ENCODE measurements around the gene ATG5. TPM values are rescaled to one million over a fixed set of nuclear protein-coding genes. Genes with fewer than 3 reads are reported as not detected.

ATG5 gene
- total RNA-seq = 10 to 100 TPM; 25.3 to 47.8 (median 35.2) TPM

DNA sequence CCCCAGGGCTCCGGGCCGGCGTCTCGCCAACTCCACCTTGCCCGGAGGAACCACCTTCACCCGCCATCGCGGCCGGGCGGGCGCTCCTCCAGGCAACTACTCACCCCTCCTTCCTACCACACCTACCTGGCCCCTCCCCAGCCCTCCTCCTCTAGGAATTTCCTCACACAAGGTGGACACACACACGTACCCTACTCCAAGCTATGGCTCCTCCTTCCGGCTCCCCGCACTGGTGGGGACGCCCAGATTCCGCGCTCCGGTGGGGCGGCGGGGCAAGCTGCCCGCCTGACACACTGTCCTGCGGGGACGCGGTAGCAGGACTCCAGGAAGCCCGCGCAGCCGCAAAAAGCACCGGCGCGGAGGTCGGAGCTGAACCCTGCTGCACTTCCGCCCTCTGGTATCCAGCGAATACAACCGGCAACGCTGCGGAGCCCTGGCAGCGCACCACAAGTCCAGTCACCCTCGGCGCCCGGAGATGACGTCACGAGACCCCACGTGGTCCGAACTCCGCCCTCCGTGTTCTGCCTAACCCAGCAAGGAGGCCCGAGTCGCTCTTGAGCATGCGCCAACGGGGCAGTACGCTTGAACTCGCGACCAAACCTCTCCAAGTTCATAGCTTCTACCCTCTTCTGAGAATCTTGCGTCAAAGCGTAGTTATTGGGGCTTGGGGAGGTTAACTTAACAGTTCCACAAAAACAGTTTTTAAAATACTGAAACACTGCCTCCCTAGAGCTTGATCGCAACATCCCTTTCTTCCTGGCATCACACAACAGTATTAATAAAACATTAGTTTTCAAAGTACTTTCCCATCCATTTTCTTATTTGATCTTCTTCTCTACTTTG, at the start of gene ATG5:
TSS of gene ATG5 (minus strand) at position 425 of the 843 bp plus-strand sequence. CDS start 9,552 bp downstream, outside the sequence.
- intact Hi-C loops (cut with DNase I) = loop anchor here (10.0 kb wide), 2 partner anchors 331 to 1461 kb away; no protein-coding TSS in a partner anchor
- peak; percentile 100 for DNase-seq (ENCODE audit: extremely low spot score)
- Histone ChIP-seq H3K36me3 (no peaks in the 10 kb centered on the region), H3K27ac (replicated peaks in 1 of 4) (peak within 1 kb of the TSS; percentile 88 to 92 (median 90)), H3K27me3 (peaks cover 0 to 7% (median 0%) of the 10 kb centered on the region in 4 donors), H3K9me3 (no peaks in the 10 kb centered on the region), H3K4me3 (peak within 1 kb of the TSS; percentile 87 to 90 (median 88)), H3K4me1 (peaks cover 11 to 19% (median 13%) of the 10 kb centered on the region in 4 donors)
- TF ChIP-seq, protein P1, sequence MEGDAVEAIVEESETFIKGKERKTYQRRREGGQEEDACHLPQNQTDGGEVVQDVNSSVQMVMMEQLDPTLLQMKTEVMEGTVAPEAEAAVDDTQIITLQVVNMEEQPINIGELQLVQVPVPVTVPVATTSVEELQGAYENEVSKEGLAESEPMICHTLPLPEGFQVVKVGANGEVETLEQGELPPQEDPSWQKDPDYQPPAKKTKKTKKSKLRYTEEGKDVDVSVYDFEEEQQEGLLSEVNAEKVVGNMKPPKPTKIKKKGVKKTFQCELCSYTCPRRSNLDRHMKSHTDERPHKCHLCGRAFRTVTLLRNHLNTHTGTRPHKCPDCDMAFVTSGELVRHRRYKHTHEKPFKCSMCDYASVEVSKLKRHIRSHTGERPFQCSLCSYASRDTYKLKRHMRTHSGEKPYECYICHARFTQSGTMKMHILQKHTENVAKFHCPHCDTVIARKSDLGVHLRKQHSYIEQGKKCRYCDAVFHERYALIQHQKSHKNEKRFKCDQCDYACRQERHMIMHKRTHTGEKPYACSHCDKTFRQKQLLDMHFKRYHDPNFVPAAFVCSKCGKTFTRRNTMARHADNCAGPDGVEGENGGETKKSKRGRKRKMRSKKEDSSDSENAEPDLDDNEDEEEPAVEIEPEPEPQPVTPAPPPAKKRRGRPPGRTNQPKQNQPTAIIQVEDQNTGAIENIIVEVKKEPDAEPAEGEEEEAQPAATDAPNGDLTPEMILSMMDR (IDR thresholded peaks at IDR 0.05) = peak in 1 of 3 experiments; percentile 36
- TF ChIP-seq POLR2AphosphoS5 (IDR thresholded peaks at IDR 0.05) (peak; percentile 91 to 98), EP300 (IDR thresholded peaks at IDR 0.05) (no peak), POLR2A (IDR thresholded peaks at IDR 0.05; ENCODE audit: low read depth) (peak; percentile 56)
- 5% methylated on average over 18 of the region's 56 CpGs for WGBS

DNA sequence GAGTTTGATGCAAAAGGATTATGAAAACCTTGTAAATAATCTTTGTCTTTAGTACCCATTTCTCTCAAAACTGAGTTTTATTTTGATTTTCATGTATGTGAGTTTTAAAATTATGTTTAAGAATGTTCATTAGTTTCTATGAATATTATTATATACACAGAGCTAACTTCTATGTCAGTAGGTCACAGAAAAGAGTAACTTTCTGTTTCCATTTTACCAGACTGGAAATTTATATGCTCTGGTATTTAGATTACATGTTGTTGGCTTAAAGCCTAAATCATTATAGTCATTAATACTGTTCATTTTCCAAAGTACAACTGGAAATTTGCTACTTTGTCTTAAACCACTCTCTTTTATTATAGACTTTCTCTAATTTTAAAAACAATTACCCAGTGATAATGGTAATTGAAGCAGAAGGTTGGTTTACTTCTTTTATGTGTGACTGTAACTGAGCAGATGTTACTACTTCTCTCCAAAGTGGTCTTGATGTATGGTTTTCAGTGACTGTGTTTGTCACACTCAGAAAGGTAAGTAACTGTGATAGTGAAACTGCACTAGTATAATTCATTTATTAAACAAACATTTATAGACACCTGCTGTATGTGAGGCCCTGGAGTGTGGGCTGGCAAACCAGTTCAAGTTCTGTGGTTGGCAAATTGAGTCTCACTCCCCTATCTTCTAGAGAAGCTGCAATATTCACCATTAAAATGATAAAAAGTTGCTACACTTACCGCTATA, 48.1 kb upstream of the ATG5 start:
- no peak overlapping the region for H3K27ac ChIP-seq (replicated peaks in 1 of 4)
- WGBS = 95% methylated on average over 1 of the region's 1 CpG
- TF ChIP-seq POLR2AphosphoS5 (IDR thresholded peaks at IDR 0.05) (no peak), POLR2A (IDR thresholded peaks at IDR 0.05; ENCODE audit: low read depth) (no peak), EP300 (IDR thresholded peaks at IDR 0.05) (no peak)
- TF ChIP-seq, protein P1 (IDR thresholded peaks at IDR 0.05) = no peak
- H3K4me1 ChIP-seq = no peaks in the 10 kb centered on the region
- intact Hi-C loops (cut with DNase I) = no loop called here
- no peak for DNase-seq (ENCODE audit: extremely low spot score)
- no peaks in the 10 kb centered on the region for H3K27me3 ChIP-seq
- no peaks in the 10 kb centered on the region for H3K36me3 ChIP-seq
- H3K4me3 ChIP-seq = no peak overlapping the region
- no peaks in the 10 kb centered on the region for H3K9me3 ChIP-seq

DNA sequence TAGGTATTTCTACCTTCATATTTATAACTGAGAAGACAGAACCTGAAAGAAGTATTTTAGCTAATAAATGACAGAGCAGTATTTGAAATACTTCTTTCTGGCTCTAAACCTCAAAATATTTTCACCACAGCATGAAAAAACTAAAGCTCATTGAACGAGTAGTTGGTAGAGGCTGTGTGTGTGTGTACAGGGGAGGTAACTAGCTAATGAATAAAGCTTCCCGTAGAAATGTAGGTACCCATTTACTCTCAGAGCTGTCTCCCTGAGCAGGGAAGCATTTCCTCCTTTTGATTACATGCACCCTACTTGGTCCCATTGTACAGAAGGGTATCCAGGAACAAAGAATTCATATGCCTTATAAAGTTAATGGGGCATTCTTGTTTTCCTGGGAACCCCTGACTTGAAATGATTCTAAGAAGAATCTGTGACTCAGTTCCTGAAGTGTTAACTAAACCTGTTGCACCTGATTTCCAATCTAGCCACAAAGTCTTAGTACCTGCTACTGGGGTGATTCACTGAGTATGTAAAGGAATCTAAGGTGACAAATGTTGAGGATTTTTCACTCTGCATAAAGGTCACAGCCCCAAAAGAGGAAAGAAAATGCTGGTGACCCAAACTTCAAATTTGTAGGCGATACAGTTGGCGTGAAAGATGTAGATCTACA, 47.4 kb upstream of the ATG5 start:
- H3K9me3 ChIP-seq = no peaks in the 10 kb centered on the region
- no peak overlapping the region for H3K27ac ChIP-seq (replicated peaks in 1 of 4)
- no peak for DNase-seq (ENCODE audit: extremely low spot score)
- no peaks in the 10 kb centered on the region for H3K36me3 ChIP-seq
- no peak overlapping the region for H3K4me3 ChIP-seq
- no peaks in the 10 kb centered on the region for H3K27me3 ChIP-seq
- TF ChIP-seq EP300 (IDR thresholded peaks at IDR 0.05) = no peak
- TF ChIP-seq POLR2AphosphoS5 (IDR thresholded peaks at IDR 0.05) = no peak
- TF ChIP-seq POLR2A (IDR thresholded peaks at IDR 0.05; ENCODE audit: low read depth) = no peak
- TF ChIP-seq, protein P1 (IDR thresholded peaks at IDR 0.05) = no peak
- H3K4me1 ChIP-seq = no peaks in the 10 kb centered on the region
- intact Hi-C loops (cut with DNase I) = no loop called here
- 94% methylated on average over 4 of the region's 4 CpGs for WGBS

DNA sequence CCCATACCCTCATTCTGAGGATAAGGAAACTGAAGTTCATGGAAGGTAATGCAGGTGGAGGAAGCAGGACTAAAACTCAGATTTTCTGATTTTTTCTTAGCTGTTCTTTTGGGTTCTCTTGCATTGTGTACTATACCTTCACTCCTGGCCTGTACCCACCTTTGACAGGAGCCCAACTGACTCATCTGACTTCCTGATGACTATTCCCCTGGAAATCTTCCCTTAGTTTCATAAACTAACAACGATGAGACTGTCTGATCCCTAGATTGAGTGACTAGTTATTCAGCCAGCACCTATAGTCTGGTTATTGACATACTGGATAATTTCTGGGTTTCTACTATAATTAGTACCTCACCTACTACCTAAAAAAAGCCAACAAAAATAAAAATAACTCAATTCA, 45.1 kb upstream of the ATG5 start:
- no peak overlapping the region for H3K27ac ChIP-seq (replicated peaks in 1 of 4)
- DNase-seq (ENCODE audit: extremely low spot score) = no peak
- no peaks in the 10 kb centered on the region for H3K4me1 ChIP-seq
- TF ChIP-seq POLR2AphosphoS5 (IDR thresholded peaks at IDR 0.05) (no peak), POLR2A (IDR thresholded peaks at IDR 0.05; ENCODE audit: low read depth) (no peak), EP300 (IDR thresholded peaks at IDR 0.05) (no peak)
- TF ChIP-seq, protein P1 (IDR thresholded peaks at IDR 0.05) = no peak
- no peaks in the 10 kb centered on the region for H3K36me3 ChIP-seq
- 33% methylated on average over 1 of the region's 1 CpG for WGBS
- intact Hi-C loops (cut with DNase I) = no loop called here
- H3K9me3 ChIP-seq = no peaks in the 10 kb centered on the region
- no peak overlapping the region for H3K4me3 ChIP-seq
- no peaks in the 10 kb centered on the region for H3K27me3 ChIP-seq
